ENCODE data around the gene NUP93. TPM values are rescaled to one million over a fixed set of nuclear protein-coding genes. Genes with fewer than 3 reads are reported as not detected.

NUP93 gene
- total RNA-seq, 1 experiment from 2014 or later, result 165 TPM

DNA sequence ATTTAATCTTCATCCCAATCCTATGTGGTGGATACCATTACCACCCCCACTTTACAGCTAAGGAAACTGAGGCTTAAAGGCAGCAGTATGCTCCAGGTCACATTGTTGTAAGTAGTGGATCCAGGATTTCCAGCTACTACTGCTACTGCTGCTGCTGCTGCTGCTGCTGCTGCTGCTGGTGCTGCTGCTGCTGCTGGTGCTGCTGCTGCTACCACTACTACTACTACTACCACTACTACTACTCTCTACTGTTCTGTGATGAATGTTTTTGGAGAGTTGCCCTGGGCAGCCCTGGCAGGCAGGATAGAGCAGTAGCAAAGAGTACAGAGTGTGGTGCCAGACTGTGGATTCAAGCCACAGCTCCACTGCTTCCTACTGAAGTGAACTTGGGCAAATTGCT is 85.8 kb downstream of the NUP93 start:
- H2BK15ac ChIP-seq (ENCODE audit: low read depth, low read length), result no peak overlapping the region
- Mint-ChIP-seq H3K9me3 (no peaks in the 10 kb centered on the region), H3K27ac (no peak overlapping the region; a peak in 1 of 7 replicates), H3K27me3 (ENCODE audit: low read depth) (no peaks in the 10 kb centered on the region), H3K36me3 (ENCODE audit: insufficient read depth in 1 of 3, low read depth in 3 of 3) (peaks cover 3 to 14% (median 5%) of the 10 kb centered on the region in 3 experiments; a peak in 6 of 7 replicates), H3K4me3 (no peak overlapping the region), H3K4me1 (0 out of 4 replicates have a peak, but pooled peaks cover 0 to 2% of the 10 kb centered on the region in 2 experiments)
- no peak overlapping the region for H2BK5ac ChIP-seq (ENCODE audit: insufficient read length, low read length)
- H4K20me1 ChIP-seq (ENCODE audit: control insufficient read depth, insufficient read depth, insufficient read length), result no peaks in the 10 kb centered on the region
- H2AK5ac ChIP-seq (ENCODE audit: insufficient read length, low read length), result no peak overlapping the region
- no peaks in the 10 kb centered on the region for H3K4me1 ChIP-seq (ENCODE audit: insufficient read depth, low read length)
- H3K14ac ChIP-seq (ENCODE audit: insufficient read depth, low read length), result no peak overlapping the region
- no peak overlapping the region for H3K27ac ChIP-seq (ENCODE audit: insufficient read length, low read depth, low read length)
- no peak overlapping the region for H2AFZ ChIP-seq (ENCODE audit: low read length)
- no peak overlapping the region for H4K8ac ChIP-seq (replicated peaks; ENCODE audit: insufficient read length, low read depth, low read length)
- no peak overlapping the region for H3K4me2 ChIP-seq (ENCODE audit: insufficient read depth, insufficient read length, low read length)
- TF ChIP-seq, protein P1, sequence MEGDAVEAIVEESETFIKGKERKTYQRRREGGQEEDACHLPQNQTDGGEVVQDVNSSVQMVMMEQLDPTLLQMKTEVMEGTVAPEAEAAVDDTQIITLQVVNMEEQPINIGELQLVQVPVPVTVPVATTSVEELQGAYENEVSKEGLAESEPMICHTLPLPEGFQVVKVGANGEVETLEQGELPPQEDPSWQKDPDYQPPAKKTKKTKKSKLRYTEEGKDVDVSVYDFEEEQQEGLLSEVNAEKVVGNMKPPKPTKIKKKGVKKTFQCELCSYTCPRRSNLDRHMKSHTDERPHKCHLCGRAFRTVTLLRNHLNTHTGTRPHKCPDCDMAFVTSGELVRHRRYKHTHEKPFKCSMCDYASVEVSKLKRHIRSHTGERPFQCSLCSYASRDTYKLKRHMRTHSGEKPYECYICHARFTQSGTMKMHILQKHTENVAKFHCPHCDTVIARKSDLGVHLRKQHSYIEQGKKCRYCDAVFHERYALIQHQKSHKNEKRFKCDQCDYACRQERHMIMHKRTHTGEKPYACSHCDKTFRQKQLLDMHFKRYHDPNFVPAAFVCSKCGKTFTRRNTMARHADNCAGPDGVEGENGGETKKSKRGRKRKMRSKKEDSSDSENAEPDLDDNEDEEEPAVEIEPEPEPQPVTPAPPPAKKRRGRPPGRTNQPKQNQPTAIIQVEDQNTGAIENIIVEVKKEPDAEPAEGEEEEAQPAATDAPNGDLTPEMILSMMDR (conservative IDR thresholded peaks at IDR 0.05), result no peak
- no peaks in the 10 kb centered on the region for H3K79me1 ChIP-seq (ENCODE audit: insufficient read depth, low read depth, low read length, poor library complexity, severe bottlenecking)
- no peaks in the 10 kb centered on the region for H3K79me2 ChIP-seq (ENCODE audit: insufficient read depth, low read length)
- no peak overlapping the region for H4K91ac ChIP-seq (ENCODE audit: insufficient read length, low read depth, low read length)
- H2BK120ac ChIP-seq (ENCODE audit: low read depth, low read length, poor library complexity, severe bottlenecking), result no peak overlapping the region
- no peak overlapping the region for H3K4ac ChIP-seq (ENCODE audit: low read depth, low read length)
- H3K23ac ChIP-seq (ENCODE audit: insufficient read length, low read depth, low read length), result no peak overlapping the region
- no peak overlapping the region for H3K56ac ChIP-seq (ENCODE audit: insufficient read length, low read depth, low read length)
- no peak overlapping the region for H3T11ph ChIP-seq (ENCODE audit: low read length)
- no peak overlapping the region for H3K18ac ChIP-seq (ENCODE audit: insufficient read length, low read depth, low read length)
- no peaks in the 10 kb centered on the region for H3K9me3 ChIP-seq (ENCODE audit: control insufficient read depth, low read depth, low read length)
- H2BK20ac ChIP-seq (ENCODE audit: low read depth, low read length, poor library complexity, severe bottlenecking), result no peak overlapping the region
- H2BK12ac ChIP-seq (ENCODE audit: insufficient read length, low read depth, low read length), result no peak overlapping the region
- no peaks in the 10 kb centered on the region for H3K27me3 ChIP-seq (ENCODE audit: insufficient read depth, low read length)
- no peak overlapping the region for H3K9ac ChIP-seq (ENCODE audit: extremely low read depth, insufficient read length, low read length)
- no peak overlapping the region for H4K5ac ChIP-seq (ENCODE audit: insufficient read length, low read depth, low read length)
- DNase-seq, result no peak
- no peaks in the 10 kb centered on the region for H3K23me2 ChIP-seq (ENCODE audit: insufficient read length, low read depth, low read length, poor library complexity, severe bottlenecking)

Data from H9 (cell line).